Measurements from ENCODE around the gene LORICRIN. TPM values are rescaled to one million over a fixed set of nuclear protein-coding genes. Genes with fewer than 3 reads are reported as not detected.

LORICRIN gene
- total RNA-seq, 2 donors from 2014 or later: not detected

DNA sequence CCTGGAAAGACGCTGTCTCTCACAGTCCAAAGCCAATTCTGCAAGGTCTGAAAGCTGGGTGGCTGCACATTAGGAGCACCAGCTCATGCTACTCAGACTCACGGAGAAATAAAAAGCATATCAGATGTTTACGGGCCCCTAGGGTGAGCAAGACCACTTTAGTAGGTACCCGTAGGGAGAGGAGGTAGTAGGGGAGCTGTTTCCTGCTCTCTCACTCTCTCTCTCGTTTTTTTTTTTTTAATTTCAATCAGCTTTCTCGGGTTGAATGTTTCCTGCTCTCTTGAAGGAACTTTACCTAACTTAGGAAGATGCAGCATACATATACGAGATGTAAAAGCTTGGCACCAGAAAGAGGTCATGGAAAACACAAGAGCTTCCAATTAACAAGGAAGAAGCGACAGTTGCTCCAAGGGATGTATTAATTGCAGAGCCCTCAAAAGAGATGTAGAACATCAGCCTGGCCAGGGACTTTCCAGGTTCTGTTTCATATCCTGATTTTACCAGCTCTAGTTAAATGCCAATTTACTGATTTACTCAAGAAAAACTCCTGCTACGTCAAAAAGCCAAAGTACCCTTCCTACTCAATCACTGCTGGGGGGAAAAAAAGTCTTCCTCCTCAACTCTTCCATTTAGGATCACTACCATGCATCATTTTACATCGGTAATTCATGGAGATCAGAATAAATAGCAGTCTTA, 3.1 kb downstream of the LORICRIN start:
- H3K4me3 Mint-ChIP-seq: peak overlapping the region; percentile 41
- no peaks in the 10 kb centered on the region for H3K9me3 Mint-ChIP-seq
- no peaks in the 10 kb centered on the region for H3K9me3 ChIP-seq (ENCODE audit: control insufficient read depth, low read length)
- peaks cover 84% of the 10 kb centered on the region for H3K27me3 Mint-ChIP-seq (ENCODE audit: insufficient read depth)
- no peak overlapping the region for H3K27ac Mint-ChIP-seq
- 78 to 80% methylated on average over 7 to 10 of the region's 10 CpGs for WGBS, 2 experiments (ENCODE audit: insufficient coverage in 1 of 2, insufficient read length in 1 of 2)
- no peak overlapping the region for H3K4me3 ChIP-seq (ENCODE audit: low read length)
- H3K36me3 ChIP-seq (ENCODE audit: control insufficient read depth, insufficient read depth, low read length): no peaks in the 10 kb centered on the region
- no peak overlapping the region for H3K27ac ChIP-seq (ENCODE audit: low read depth, low read length)
- DNase-seq: no peak
- TF ChIP-seq CTCF (conservative IDR thresholded peaks at IDR 0.05): no peak
- H3K9ac ChIP-seq (ENCODE audit: extremely low read depth, low read length, poor library complexity, severe bottlenecking): no peak overlapping the region
- H3K4me1 Mint-ChIP-seq: peaks cover 5% of the 10 kb centered on the region
- H3K4me1 ChIP-seq (ENCODE audit: control insufficient read depth, insufficient read depth, low read length): no peaks in the 10 kb centered on the region
- peaks cover 89% of the 10 kb centered on the region for H3K27me3 ChIP-seq (ENCODE audit: control insufficient read depth, insufficient read depth, low read length, poor library complexity, severe bottlenecking)
- no peaks in the 10 kb centered on the region for H3K36me3 Mint-ChIP-seq (ENCODE audit: low read depth)

GRCh38 chr1:153265457-153265856, 6.0 kb downstream of the LORICRIN start:
- Mint-ChIP-seq H3K4me1 (peaks cover 5% of the 10 kb centered on the region), H3K36me3 (ENCODE audit: low read depth) (no peaks in the 10 kb centered on the region), H3K27ac (no peak overlapping the region), H3K27me3 (ENCODE audit: insufficient read depth) (peaks cover 62% of the 10 kb centered on the region), H3K4me3 (no peak overlapping the region), H3K9me3 (no peaks in the 10 kb centered on the region)
- no peaks in the 10 kb centered on the region for H3K36me3 ChIP-seq (ENCODE audit: control insufficient read depth, insufficient read depth, low read length)
- no peak overlapping the region for H3K27ac ChIP-seq (ENCODE audit: low read depth, low read length)
- no CpG with 5 or more reads among the region's 1 CpG for WGBS, 2 experiments (ENCODE audit: insufficient coverage in 1 of 2, insufficient read length in 1 of 2)
- H3K27me3 ChIP-seq (ENCODE audit: control insufficient read depth, insufficient read depth, low read length, poor library complexity, severe bottlenecking): peaks cover 60% of the 10 kb centered on the region
- peak; percentile 36 for TF ChIP-seq CTCF (conservative IDR thresholded peaks at IDR 0.05)
- no peaks in the 10 kb centered on the region for H3K9me3 ChIP-seq (ENCODE audit: control insufficient read depth, low read length)
- H3K4me3 ChIP-seq (ENCODE audit: low read length): no peak overlapping the region
- no peak overlapping the region for H3K9ac ChIP-seq (ENCODE audit: extremely low read depth, low read length, poor library complexity, severe bottlenecking)
- DNase-seq: no peak
- no peaks in the 10 kb centered on the region for H3K4me1 ChIP-seq (ENCODE audit: control insufficient read depth, insufficient read depth, low read length)

GRCh38 chr1:153271711-153272110, 12.2 kb downstream of the LORICRIN start:
- H3K36me3 Mint-ChIP-seq (ENCODE audit: low read depth): no peaks in the 10 kb centered on the region
- H3K9ac ChIP-seq (ENCODE audit: extremely low read depth, low read length, poor library complexity, severe bottlenecking): no peak overlapping the region
- DNase-seq: no peak
- TF ChIP-seq CTCF (conservative IDR thresholded peaks at IDR 0.05): no peak
- H3K4me3 Mint-ChIP-seq: no peak overlapping the region
- H3K4me3 ChIP-seq (ENCODE audit: low read length): no peak overlapping the region
- H3K27me3 Mint-ChIP-seq (ENCODE audit: insufficient read depth): peaks cover 9% of the 10 kb centered on the region
- 67 to 94% methylated on average over 1 of the region's 1 CpG for WGBS, 2 experiments (ENCODE audit: insufficient coverage in 1 of 2, insufficient read length in 1 of 2)
- H3K27me3 ChIP-seq (ENCODE audit: control insufficient read depth, insufficient read depth, low read length, poor library complexity, severe bottlenecking): peaks cover 5% of the 10 kb centered on the region
- H3K27ac Mint-ChIP-seq: no peak overlapping the region
- no peaks in the 10 kb centered on the region for H3K4me1 ChIP-seq (ENCODE audit: control insufficient read depth, insufficient read depth, low read length)
- H3K27ac ChIP-seq (ENCODE audit: low read depth, low read length): no peak overlapping the region
- H3K9me3 Mint-ChIP-seq: no peaks in the 10 kb centered on the region
- H3K36me3 ChIP-seq (ENCODE audit: control insufficient read depth, insufficient read depth, low read length): no peaks in the 10 kb centered on the region
- H3K4me1 Mint-ChIP-seq: no peaks in the 10 kb centered on the region
- no peaks in the 10 kb centered on the region for H3K9me3 ChIP-seq (ENCODE audit: control insufficient read depth, low read length)
